CD14-positive monocyte (primary cell): Measurements from ENCODE around the gene NOTCH1. TPM values are rescaled to one million over a fixed set of nuclear protein-coding genes. Genes with fewer than 3 reads are reported as not detected.
A peak's percentile ranks its signal among the peaks of the same experiment; 100 is the strongest.

Experiments used
- DNase-seq, 3 donors: peaks; one replicate each; pipeline ENCODE4 v3.0.0-alpha.2; 2011 to 2022
- H2AFZ ChIP-seq: 2 replicates; pipeline ENCODE4 v1.6.0; 2012; ENCODE audit warnings: mild to moderate bottlenecking, low read depth, low read length, inconsistent platforms; ENCODE audit not compliant: insufficient read depth, poor library complexity, severe bottlenecking
- H3K27ac ChIP-seq, 2 donors: 1 replicate in 1 of 2; 2 replicates in 1 of 2; pipeline ENCODE4 v1.5.1; 2012 to 2013; ENCODE audit warnings: low read length in 2 of 2, control low read depth in 1 of 2, inconsistent platforms in 1 of 2, low read depth in 1 of 2, mild to moderate bottlenecking in 1 of 2
- H3K27me3 ChIP-seq, 2 donors: one replicate each; pipeline versions ENCODE4 v1.6.0 to v1.6.1; 2011 to 2013; ENCODE audit warnings: low read length in 2 of 2; ENCODE audit not compliant: control insufficient read depth in 2 of 2, insufficient read depth in 2 of 2
- H3K36me3 ChIP-seq, 2 donors: replicated peaks in 1 of 2; 1 replicate in 1 of 2; 2 replicates in 1 of 2; pipeline versions ENCODE4 v1.5.1 to v1.6.1; 2012 to 2013; ENCODE audit warnings: low read length in 2 of 2, control low read depth in 1 of 2, inconsistent platforms in 1 of 2, mild to moderate bottlenecking in 1 of 2; ENCODE audit not compliant: insufficient read depth in 2 of 2, control insufficient read depth in 1 of 2
- H3K4me1 ChIP-seq, 2 donors: 1 replicate in 1 of 2; 2 replicates in 1 of 2; pipeline versions ENCODE4 v1.5.1 to v1.6.1; 2012 to 2013; ENCODE audit warnings: low read length in 2 of 2, control low read depth in 1 of 2, inconsistent platforms in 1 of 2, mild to moderate bottlenecking in 1 of 2, moderate library complexity in 1 of 2; ENCODE audit not compliant: insufficient read depth in 2 of 2, control insufficient read depth in 1 of 2
- H3K4me2 ChIP-seq: replicated peaks from 2 replicates; pipeline ENCODE3; 2012; ENCODE audit warnings: low read length, moderate library complexity, mild to moderate bottlenecking; ENCODE audit not compliant: poor library complexity, severe bottlenecking; ENCODE audit errors: extremely low read depth
- H3K4me3 ChIP-seq, 3 experiments: fragments of 200-600 bp in 1 of 3; sonication (generic) in 1 of 3; replicated peaks in 1 of 3; 1 replicate in 2 of 3; 2 replicates in 1 of 3; pipeline ENCODE4 v1.5.1; 2011 to 2013; ENCODE audit warnings: low read length in 3 of 3, mild to moderate bottlenecking in 3 of 3, control low read depth in 2 of 3, low read depth in 2 of 3, inconsistent platforms in 1 of 3, moderate library complexity in 1 of 3
- H3K79me2 ChIP-seq: 2 replicates; pipeline ENCODE4 v1.6.0; 2012; ENCODE audit warnings: mild to moderate bottlenecking, control low read depth, inconsistent platforms, low read length, moderate library complexity; ENCODE audit not compliant: insufficient read depth
- H3K9ac ChIP-seq: 2 replicates; pipeline ENCODE4 v1.6.0; 2017; ENCODE audit warnings: low read length, mild to moderate bottlenecking; ENCODE audit not compliant: insufficient read depth, poor library complexity, severe bottlenecking
- H3K9me3 ChIP-seq, 2 donors: replicated peaks in 1 of 2; 1 replicate in 1 of 2; 2 replicates in 1 of 2; pipeline versions ENCODE4 v1.5.1 to v1.6.1; 2012 to 2013; ENCODE audit warnings: low read length in 2 of 2, control low read depth in 1 of 2; ENCODE audit not compliant: control insufficient read depth in 1 of 2, insufficient read depth in 1 of 2
- H4K20me1 ChIP-seq: 2 replicates; pipeline ENCODE4 v1.6.0; 2012; ENCODE audit warnings: mild to moderate bottlenecking, low read length, control low read depth, moderate library complexity; ENCODE audit not compliant: insufficient read depth
- H3K27ac Mint-ChIP-seq, 7 donors: one replicate each; pipeline ENCODE4 v1.8.0; 2020; ENCODE audit warnings: mild to moderate bottlenecking in 7 of 7, mixed read lengths in 7 of 7, moderate library complexity in 6 of 7, inconsistent platforms in 2 of 7
- H3K27me3 Mint-ChIP-seq, 3 donors: one replicate each; pipeline ENCODE4 v1.8.0; 2021 to 2022; ENCODE audit warnings: low read depth in 3 of 3, mild to moderate bottlenecking in 3 of 3, mixed read lengths in 3 of 3, moderate library complexity in 3 of 3, inconsistent platforms in 1 of 3
- H3K36me3 Mint-ChIP-seq, 2 donors: one replicate each; pipeline ENCODE4 v1.8.0; 2020; ENCODE audit warnings: mixed read lengths in 2 of 2, inconsistent platforms in 1 of 2, mild to moderate bottlenecking in 1 of 2
- H3K4me1 Mint-ChIP-seq: one replicate; pipeline ENCODE4 v1.8.0; 2020; ENCODE audit warnings: mild to moderate bottlenecking, mixed read lengths
- H3K4me3 Mint-ChIP-seq, 2 donors: one replicate each; pipeline ENCODE4 v1.8.0; 2020; ENCODE audit warnings: mild to moderate bottlenecking in 2 of 2, mixed read lengths in 2 of 2, moderate library complexity in 1 of 2
- H3K9me3 Mint-ChIP-seq, 7 donors: one replicate each; pipeline ENCODE4 v1.8.0; 2020 to 2022; ENCODE audit warnings: mixed read lengths in 7 of 7, mild to moderate bottlenecking in 6 of 7, moderate library complexity in 6 of 7, inconsistent platforms in 2 of 7
- CTCF ChIP-seq: fragments of 200-600 bp; IDR thresholded peaks from one replicate; pipeline ENCODE4 v1.8.0; 2022; ENCODE audit warnings: antibody characterized with exemption, mild to moderate bottlenecking
- WGBS: methylation state at CpG from one replicate; pipeline ENCODE4 v1.1.5; 2013; ENCODE audit warnings: missing lambda C conversion rate; ENCODE audit not compliant: insufficient coverage; 5-methylcytosine and 5-hydroxymethylcytosine counted together
- intact Hi-C, 2 donors: fragments of 100-400 bp; cut with micrococcal nuclease; formaldehyde crosslinking; loops; one replicate each; pipeline versions ENCODE4 v1.15.0 to v1.15.1; 2023
- polyA plus RNA-seq, 3 donors: library from polyadenylated mRNA; depleted of rRNA in 1 of 3; unstranded in 2 of 3; stranded (reverse) in 1 of 3; fragments of 300-500 nt in 2 of 3; fragments of >200 nt in 1 of 3; fragmentation: Illumina TruSeq in 2 of 3; gene quantifications; 1 replicate in 2 of 3; 2 replicates in 1 of 3; pipeline ENCODE4 v1.2.3, GENCODE V29; 2012 to 2021

The NOTCH1 gene
- polyA plus RNA-seq, 3 donors, result 1.4 to 33.0 (median 2.2) TPM

DNA sequence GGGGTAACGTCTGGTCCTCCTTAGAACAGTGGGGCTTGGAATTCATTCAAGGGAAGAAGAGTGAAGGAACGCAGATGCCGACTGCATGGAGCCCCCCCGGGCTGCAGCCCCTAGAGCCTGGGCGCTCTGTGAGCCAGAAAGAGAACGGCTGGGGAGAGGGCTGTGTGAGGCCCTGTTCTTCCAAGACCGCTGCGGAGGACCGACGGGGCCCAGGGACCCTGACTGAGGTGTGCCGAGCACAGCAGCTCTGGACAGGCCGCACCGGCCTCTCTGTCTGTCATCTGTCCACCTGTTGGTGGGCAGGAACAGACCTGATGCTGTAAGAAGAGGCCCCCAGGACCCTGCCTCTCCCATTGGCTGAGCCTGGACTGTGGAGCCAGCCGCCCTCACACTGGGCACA lies 7.7 kb upstream of the NOTCH1 start:
- no peak for DNase-seq
- Mint-ChIP-seq H3K27me3 (peaks cover 1 to 2% (median 1%) of the 10 kb centered on the region in 3 donors), H3K36me3 (no peaks in the 10 kb centered on the region), H3K9me3 (peaks cover 0 to 2% (median 0%) of the 10 kb centered on the region in 7 donors), H3K27ac (peak overlapping the region in 1 of 7 donors; percentile 62), H3K4me3 (no peak overlapping the region), H3K4me1 (peaks cover 74% of the 10 kb centered on the region)
- TF ChIP-seq CTCF, result no peak
- H3K27me3 ChIP-seq, result no peaks in the 10 kb centered on the region
- peaks cover 72 to 88% of the 10 kb centered on the region in 2 donors for H3K4me1 ChIP-seq
- intact Hi-C loops, result no loop called here
- no peaks in the 10 kb centered on the region for H3K36me3 ChIP-seq
- H3K79me2 ChIP-seq, result no peaks in the 10 kb centered on the region
- no peak overlapping the region for H3K27ac ChIP-seq
- WGBS, result 96% methylated on average over 14 of the region's 14 CpGs
- no peak overlapping the region for H3K4me2 ChIP-seq
- H3K9me3 ChIP-seq, result no peaks in the 10 kb centered on the region
- no peak overlapping the region for H3K4me3 ChIP-seq
- no peak overlapping the region for H3K9ac ChIP-seq
- H2AFZ ChIP-seq, result no peak overlapping the region
- H4K20me1 ChIP-seq, result no peaks in the 10 kb centered on the region

GRCh38 chr9:136552117-136552703 lies 6.4 kb upstream of the NOTCH1 start:
- Histone ChIP-seq H3K4me3 (no peak overlapping the region), H4K20me1 (no peaks in the 10 kb centered on the region), H3K9me3 (no peaks in the 10 kb centered on the region), H3K27ac (peak overlapping the region; percentile 71 to 81), H3K9ac (no peak overlapping the region), H3K27me3 (no peaks in the 10 kb centered on the region), H3K4me1 (peaks cover 68 to 88% of the 10 kb centered on the region in 2 donors), H2AFZ (no peak overlapping the region), H3K4me2 (peak overlapping the region; percentile 65), H3K36me3 (no peaks in the 10 kb centered on the region), H3K79me2 (no peaks in the 10 kb centered on the region)
- Mint-ChIP-seq H3K4me1 (peaks cover 64% of the 10 kb centered on the region), H3K9me3 (peaks cover 0 to 2% (median 0%) of the 10 kb centered on the region in 7 donors), H3K27ac (peak overlapping the region; percentile 67 to 88 (median 82)), H3K27me3 (peaks cover 1 to 5% (median 2%) of the 10 kb centered on the region in 3 donors), H3K36me3 (no peaks in the 10 kb centered on the region), H3K4me3 (peak overlapping the region; percentile 6 to 11)
- intact Hi-C loops, result no loop called here
- TF ChIP-seq CTCF, result no peak
- WGBS, result 11% methylated on average over 22 of the region's 22 CpGs
- DNase-seq, result peak in 2 of 3 donors; percentile 58 to 67
